IgD-negative memory B cell (primary cell): ENCODE results near the gene NSMCE4A. TPM values are rescaled to one million over a fixed set of nuclear protein-coding genes. Genes with fewer than 3 reads are reported as not detected.
"Not testable (repeated sequence)": the region's sequence is repeated elsewhere in the genome, so short reads cannot be mapped to it uniquely, and the experiment has no call there.

Experiments used
- H3K27ac Mint-ChIP-seq, 3 donors: one replicate each; pipeline ENCODE4 v1.8.0; 2020 to 2022; ENCODE audit warnings: mild to moderate bottlenecking in 3 of 3, mixed read lengths in 3 of 3, moderate library complexity in 1 of 3
- H3K27me3 Mint-ChIP-seq: one replicate; pipeline ENCODE4 v1.8.0; 2021; ENCODE audit warnings: mixed read lengths
- H3K36me3 Mint-ChIP-seq: one replicate; pipeline ENCODE4 v1.8.0; 2020; ENCODE audit warnings: mild to moderate bottlenecking, mixed read lengths
- H3K4me1 Mint-ChIP-seq, 3 donors: one replicate each; pipeline ENCODE4 v1.8.0; 2020 to 2022; ENCODE audit warnings: mixed read lengths in 3 of 3, mild to moderate bottlenecking in 1 of 3
- H3K4me3 Mint-ChIP-seq, 4 donors: one replicate each; pipeline ENCODE4 v1.8.0; 2020 to 2022; ENCODE audit warnings: mild to moderate bottlenecking in 4 of 4, mixed read lengths in 4 of 4, moderate library complexity in 3 of 4
- H3K9me3 Mint-ChIP-seq, 3 donors: one replicate each; pipeline ENCODE4 v1.8.0; 2020 to 2021; ENCODE audit warnings: mixed read lengths in 3 of 3, mild to moderate bottlenecking in 1 of 3
- polyA plus RNA-seq: library from polyadenylated mRNA; unstranded; fragments of 300-500 nt; fragmentation: Illumina TruSeq; gene quantifications from one replicate; pipeline ENCODE4 v1.2.3, GENCODE V29; 2021

The NSMCE4A gene
- polyA plus RNA-seq, 1 donor from 2014 or later: 51.1 TPM

GRCh38 chr10:121930268-121931085 is 44.5 kb downstream of the NSMCE4A start:
- H3K9me3 Mint-ChIP-seq, H3K27me3 Mint-ChIP-seq, H3K36me3 Mint-ChIP-seq: not testable (repeated sequence)
- H3K4me3 Mint-ChIP-seq: peak overlapping the region; percentile 35 to 92 (median 62)
- H3K27ac Mint-ChIP-seq: peak overlapping the region in 2 of 3 donors; percentile 19 to 83
- peaks cover 11 to 23% (median 13%) of the 10 kb centered on the region in 3 donors for H3K4me1 Mint-ChIP-seq

- H3K4me3 Mint-ChIP-seq: peak overlapping the region; percentile 42 to 92 (median 70)
- not testable (repeated sequence) for H3K9me3 Mint-ChIP-seq, H3K27me3 Mint-ChIP-seq, H3K36me3 Mint-ChIP-seq
- peaks cover 14 to 24% (median 16%) of the 10 kb centered on the region in 3 donors for H3K4me1 Mint-ChIP-seq
- peak overlapping the region in 2 of 3 donors; percentile 57 to 83 for H3K27ac Mint-ChIP-seq
These were observed 45.3 kb downstream of the NSMCE4A start for GRCh38 chr10:121929585-121930267.

GRCh38 chr10:121928528-121928884 is 46.5 kb downstream of the NSMCE4A start:
- Mint-ChIP-seq H3K27me3 (no peaks in the 10 kb centered on the region), H3K4me3 (peak overlapping the region; percentile 93 to 99 (median 94)), H3K27ac (peak overlapping the region in 2 of 3 donors; percentile 91 to 95), H3K36me3 (peaks cover 4% of the 10 kb centered on the region), H3K9me3 (no peaks in the 10 kb centered on the region), H3K4me1 (peaks cover 14 to 24% (median 16%) of the 10 kb centered on the region in 3 donors)

GRCh38 chr10:121927841-121928527 is 47.0 kb downstream of the NSMCE4A start, which contains the start of gene ATE1:
ATE1 (minus strand) TSS chr10:121928031; CDS start chr10:121927949, 82 bp downstream.
- H3K4me3 Mint-ChIP-seq: peak within 1 kb of the TSS; percentile 93 to 99 (median 95)
- H3K36me3 Mint-ChIP-seq: peaks cover 4% of the 10 kb centered on the region
- H3K9me3 Mint-ChIP-seq: no peaks in the 10 kb centered on the region

GRCh38 chr10:121927318-121927840 is 47.6 kb downstream of the NSMCE4A start:
- H3K27ac Mint-ChIP-seq: peak overlapping the region; percentile 69 to 96 (median 91)
- no peaks in the 10 kb centered on the region for H3K27me3 Mint-ChIP-seq
- no peaks in the 10 kb centered on the region for H3K9me3 Mint-ChIP-seq
- H3K4me3 Mint-ChIP-seq: peak overlapping the region; percentile 93 to 99 (median 95)
- H3K36me3 Mint-ChIP-seq: peaks cover 4% of the 10 kb centered on the region
- peaks cover 16 to 24% (median 16%) of the 10 kb centered on the region in 3 donors for H3K4me1 Mint-ChIP-seq

More at GRCh38 chr10:121927841-121928527, 47.0 kb downstream of the NSMCE4A start, which contains the start of gene ATE1:
- Mint-ChIP-seq H3K27ac (peak within 1 kb of the TSS; percentile 91 to 96 (median 95)), H3K4me1 (peaks cover 15 to 24% (median 16%) of the 10 kb centered on the region in 3 donors), H3K27me3 (no peaks in the 10 kb centered on the region)

- H3K27ac Mint-ChIP-seq: peak overlapping the region; percentile 69 to 96 (median 91)
- H3K4me1 Mint-ChIP-seq: peaks cover 16 to 23% (median 16%) of the 10 kb centered on the region in 3 donors
- H3K36me3 Mint-ChIP-seq: peaks cover 3% of the 10 kb centered on the region
- H3K9me3 Mint-ChIP-seq: no peaks in the 10 kb centered on the region
- no peaks in the 10 kb centered on the region for H3K27me3 Mint-ChIP-seq
- peak overlapping the region; percentile 93 to 99 (median 95) for H3K4me3 Mint-ChIP-seq
These were observed 48.2 kb downstream of the NSMCE4A start for GRCh38 chr10:121926671-121927317.

- Mint-ChIP-seq H3K36me3 (peaks cover 2% of the 10 kb centered on the region), H3K4me3 (peak overlapping the region in 3 of 4 donors; percentile 55 to 99 (median 60)), H3K27ac (no peak overlapping the region), H3K4me1 (peaks cover 16 to 22% (median 16%) of the 10 kb centered on the region in 3 donors), H3K9me3 (no peaks in the 10 kb centered on the region), H3K27me3 (no peaks in the 10 kb centered on the region)
These were observed 48.9 kb downstream of the NSMCE4A start for GRCh38 chr10:121926157-121926556.

- Mint-ChIP-seq H3K4me1 (peaks cover 3 to 11% (median 5%) of the 10 kb centered on the region in 3 donors), H3K27ac (peak overlapping the region in 1 of 3 donors; percentile 35), H3K27me3 (no peaks in the 10 kb centered on the region), H3K9me3 (no peaks in the 10 kb centered on the region), H3K4me3 (no peak overlapping the region), H3K36me3 (no peaks in the 10 kb centered on the region)
These were observed 53.6 kb downstream of the NSMCE4A start for GRCh38 chr10:121921238-121921931.

GRCh38 chr10:121919666-121920065 is 55.4 kb downstream of the NSMCE4A start:
- Mint-ChIP-seq H3K4me1 (peaks cover 0 to 8% (median 4%) of the 10 kb centered on the region in 3 donors), H3K27me3 (no peaks in the 10 kb centered on the region), H3K9me3 (no peaks in the 10 kb centered on the region), H3K4me3 (no peak overlapping the region), H3K36me3 (no peaks in the 10 kb centered on the region), H3K27ac (no peak overlapping the region)

GRCh38 chr10:121918800-121919199 is 56.2 kb downstream of the NSMCE4A start:
- H3K4me1 Mint-ChIP-seq, H3K9me3 Mint-ChIP-seq, H3K36me3 Mint-ChIP-seq, H3K27me3 Mint-ChIP-seq, H3K4me3 Mint-ChIP-seq: not testable (repeated sequence)
- H3K27ac Mint-ChIP-seq: peak overlapping the region in 1 of 3 donors; percentile 16

GRCh38 chr10:121914661-121915060 is 60.4 kb downstream of the NSMCE4A start:
- H3K4me1 Mint-ChIP-seq: peaks cover 4 to 6% (median 4%) of the 10 kb centered on the region in 3 donors
- H3K9me3 Mint-ChIP-seq: no peaks in the 10 kb centered on the region
- H3K36me3 Mint-ChIP-seq: peaks cover 6% of the 10 kb centered on the region
- H3K27ac Mint-ChIP-seq: peak overlapping the region in 1 of 3 donors; percentile 33
- H3K4me3 Mint-ChIP-seq: no peak overlapping the region
- H3K27me3 Mint-ChIP-seq: no peaks in the 10 kb centered on the region

- H3K27me3 Mint-ChIP-seq: no peaks in the 10 kb centered on the region
- H3K4me1 Mint-ChIP-seq: peaks cover 0 to 4% (median 1%) of the 10 kb centered on the region in 3 donors
- H3K4me3 Mint-ChIP-seq: no peak overlapping the region
- peaks cover 10% of the 10 kb centered on the region for H3K36me3 Mint-ChIP-seq
- no peaks in the 10 kb centered on the region for H3K9me3 Mint-ChIP-seq
- no peak overlapping the region for H3K27ac Mint-ChIP-seq
These were observed 63.7 kb downstream of the NSMCE4A start for GRCh38 chr10:121911421-121911697.

GRCh38 chr10:121910673-121911420 is 64.2 kb downstream of the NSMCE4A start:
- H3K4me1 Mint-ChIP-seq: peaks cover 0 to 4% (median 1%) of the 10 kb centered on the region in 3 donors
- no peaks in the 10 kb centered on the region for H3K9me3 Mint-ChIP-seq
- H3K27me3 Mint-ChIP-seq: no peaks in the 10 kb centered on the region
- peaks cover 10% of the 10 kb centered on the region for H3K36me3 Mint-ChIP-seq
- H3K27ac Mint-ChIP-seq: no peak overlapping the region
- no peak overlapping the region for H3K4me3 Mint-ChIP-seq
